Measurements from ENCODE around the gene TRPM5.

TRPM5 gene

DNA sequence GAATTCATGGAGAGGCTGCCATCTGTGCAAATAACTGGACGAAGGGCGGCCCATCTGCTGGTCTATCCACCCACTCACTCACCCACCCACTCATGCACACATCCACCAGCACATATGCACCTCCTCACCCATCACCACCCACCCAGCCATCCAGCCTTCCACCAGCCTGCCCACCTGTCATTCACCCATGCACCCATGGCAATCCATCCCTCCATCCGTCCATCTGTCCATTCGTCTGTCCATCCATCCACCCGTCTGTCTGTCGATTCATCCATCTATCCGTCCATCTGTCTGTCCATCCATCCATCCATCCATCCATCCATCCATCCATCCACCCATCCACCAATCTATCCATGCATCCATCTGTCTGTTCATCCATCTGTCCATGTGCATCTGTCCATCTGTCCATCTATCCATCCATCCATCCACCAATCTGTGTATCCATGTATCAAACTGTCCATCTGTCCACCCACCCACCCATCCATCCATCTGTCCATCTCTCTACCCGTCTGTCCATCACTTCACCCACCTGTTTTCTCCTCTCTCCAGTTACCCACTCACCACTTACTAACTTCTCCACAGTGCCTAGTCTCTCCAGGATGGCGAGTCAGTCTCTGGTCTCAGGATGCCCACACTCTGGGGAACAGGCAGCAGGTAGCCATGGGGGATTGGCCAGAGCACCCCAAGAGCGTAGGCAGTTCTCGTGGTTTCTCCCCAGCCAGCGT, 8.9 kb downstream of the TRPM5 start:
- DNase-seq, result no peak

DNA sequence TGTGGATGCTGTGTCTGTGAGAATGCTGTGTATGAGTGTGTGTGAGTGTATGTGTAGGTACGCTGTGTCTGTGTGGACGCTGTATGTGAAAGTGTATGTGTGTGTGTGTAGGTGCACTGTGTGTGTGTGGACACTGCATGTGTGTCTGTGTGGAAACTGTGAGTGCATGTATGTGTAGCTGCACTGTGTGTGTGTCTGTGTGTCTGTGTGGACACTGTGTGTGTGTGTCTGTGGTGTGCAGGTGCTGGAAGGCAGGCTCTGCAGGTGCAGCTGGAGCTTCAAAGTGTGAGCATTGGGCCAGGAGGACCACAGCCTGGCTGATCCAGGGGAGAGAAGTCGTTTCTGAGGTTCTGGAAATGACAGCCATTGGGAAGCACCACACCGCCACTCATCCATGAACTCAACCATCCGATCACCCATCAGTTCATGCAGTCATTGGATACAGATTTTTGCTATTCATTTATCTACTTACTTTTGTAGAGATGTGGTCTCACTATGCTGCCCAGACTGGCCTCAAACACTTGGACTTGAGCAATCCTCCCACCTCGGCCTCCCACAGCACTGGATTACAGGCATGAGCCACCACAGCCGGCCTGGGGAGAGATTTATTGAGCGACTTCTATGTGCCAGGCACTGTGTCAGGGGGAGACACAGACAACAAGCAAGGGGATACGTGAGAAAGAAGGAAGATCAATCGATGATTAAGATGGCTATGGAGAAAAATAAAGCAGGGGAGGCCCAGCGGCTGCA, 9.6 kb downstream of the TRPM5 start:
- no peak for DNase-seq

DNA sequence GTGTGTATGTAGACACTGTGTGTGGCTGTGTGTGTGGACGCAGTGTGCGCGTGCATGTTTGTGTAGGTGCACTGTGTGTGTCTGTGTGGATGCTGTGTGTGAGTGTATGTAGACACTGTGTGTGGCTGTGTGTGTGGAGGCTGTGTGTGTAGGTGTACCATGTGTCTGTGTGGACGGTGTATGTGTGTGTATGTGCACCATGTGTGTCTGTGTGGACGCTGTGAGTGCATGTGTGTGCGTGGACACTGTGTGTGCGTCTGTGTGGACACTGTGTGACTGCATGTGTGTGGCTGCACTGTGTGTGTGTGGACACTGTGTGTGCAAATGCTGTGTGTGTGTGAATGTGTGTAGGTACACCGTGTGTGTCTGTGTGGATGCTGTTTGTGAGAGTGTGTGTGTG, 10.3 kb downstream of the TRPM5 start:
- DNase-seq, result no peak

DNA sequence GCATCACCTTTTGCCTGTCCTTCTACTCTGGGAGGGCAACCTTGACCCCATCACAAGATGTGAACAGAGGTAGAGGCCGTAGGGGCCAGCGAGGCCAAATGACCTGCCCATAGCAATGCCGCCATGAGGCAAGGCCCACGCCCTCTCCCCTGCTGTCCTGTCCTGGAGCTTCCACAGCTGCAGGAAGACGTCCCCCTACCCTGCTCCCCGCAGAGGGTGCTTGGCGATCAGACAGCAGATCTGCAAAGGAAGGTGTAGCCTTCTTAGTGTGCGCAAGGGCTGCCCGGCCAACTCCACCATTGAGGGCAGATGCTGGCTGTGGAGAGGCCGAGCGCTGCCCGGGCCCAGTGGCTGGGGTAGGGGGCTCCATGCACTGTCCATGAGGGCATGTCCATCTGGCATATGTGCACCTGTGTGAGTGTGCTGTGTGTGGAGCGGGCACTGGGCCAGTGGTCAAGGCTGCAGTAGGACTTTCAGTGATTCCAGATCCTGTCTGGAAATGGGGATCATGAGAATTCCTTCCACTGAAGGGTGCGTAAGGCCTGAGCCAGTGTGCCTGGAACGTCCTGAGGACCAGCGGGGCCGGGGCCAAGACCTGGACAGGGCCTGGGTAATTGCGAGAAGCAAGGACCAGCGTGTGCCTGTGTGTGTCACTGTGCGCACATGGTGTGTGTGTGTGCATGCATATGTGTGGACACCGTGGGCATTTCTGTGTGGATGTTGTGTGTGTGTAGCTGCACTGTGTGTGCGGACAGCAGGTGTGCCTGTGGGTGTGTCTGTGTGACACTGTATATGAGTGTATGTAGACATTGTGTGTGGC, 11.0 kb downstream of the TRPM5 start:
- no peak for DNase-seq

DNA sequence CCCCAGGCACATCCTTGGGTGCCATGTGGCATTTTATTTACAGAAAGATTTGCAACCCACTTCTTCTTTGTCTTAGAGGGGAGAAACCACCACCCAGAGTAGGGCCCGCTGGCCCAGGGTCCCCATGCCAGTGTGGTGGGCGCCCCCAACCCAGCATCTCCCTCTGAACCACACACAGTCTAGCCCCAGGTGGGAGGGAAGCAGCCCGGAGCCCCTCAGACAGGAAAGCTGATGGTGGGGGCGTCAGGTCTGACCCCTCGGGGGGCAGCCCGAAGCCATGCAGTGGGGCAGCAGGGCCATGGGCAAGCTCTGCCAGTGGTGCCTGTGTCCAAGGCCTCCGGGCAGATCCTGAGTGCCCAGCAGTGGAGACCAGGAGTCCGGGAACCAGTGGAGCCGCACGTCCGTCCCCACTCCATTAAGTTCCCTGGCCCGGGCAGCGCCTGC, 11.7 kb downstream of the TRPM5 start:
- DNase-seq, result no peak

DNA sequence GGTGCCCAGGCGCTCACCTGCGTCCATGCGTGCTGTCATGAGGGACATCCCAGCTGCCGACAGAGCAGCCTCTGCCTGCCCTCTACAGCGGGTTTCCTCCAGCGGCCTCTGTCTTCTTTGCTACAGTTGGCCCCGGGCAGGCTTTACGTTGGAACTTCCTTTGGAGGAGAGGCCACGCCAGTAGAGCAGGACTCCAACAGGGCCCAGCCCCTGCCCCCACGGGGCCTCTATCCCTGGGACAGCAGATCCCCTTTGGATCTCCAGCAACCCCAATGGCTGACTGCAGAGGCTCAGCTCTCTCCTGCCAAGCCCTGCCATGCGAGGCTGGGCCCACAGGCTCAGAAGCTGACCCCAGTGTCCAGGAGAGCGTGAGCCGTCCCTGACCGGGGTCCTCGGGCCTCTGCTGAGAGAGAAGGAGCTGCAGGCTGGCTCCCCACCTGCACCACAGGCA, 12.1 kb downstream of the TRPM5 start:
- DNase-seq, result no peak

DNA sequence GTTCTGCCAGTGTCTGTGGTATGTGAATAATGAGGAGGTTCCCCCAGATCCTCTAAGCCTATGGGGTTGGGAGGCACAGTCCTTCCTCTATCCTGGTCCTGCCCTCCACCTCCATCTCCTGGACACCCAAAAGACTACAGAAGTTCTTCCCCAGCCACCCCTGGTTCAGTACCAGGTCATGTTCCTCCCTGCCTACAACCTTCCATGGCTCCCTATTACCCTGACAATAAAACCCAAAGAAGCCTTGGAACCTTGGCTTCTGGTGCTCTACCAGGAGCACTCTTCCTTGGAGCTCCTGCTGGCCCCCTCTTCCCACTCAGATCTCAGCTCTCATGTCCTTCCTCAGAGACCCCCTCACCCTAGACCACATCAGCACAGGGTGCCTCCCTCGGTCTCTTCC, 12.9 kb downstream of the TRPM5 start:
- DNase-seq, result no peak

DNA sequence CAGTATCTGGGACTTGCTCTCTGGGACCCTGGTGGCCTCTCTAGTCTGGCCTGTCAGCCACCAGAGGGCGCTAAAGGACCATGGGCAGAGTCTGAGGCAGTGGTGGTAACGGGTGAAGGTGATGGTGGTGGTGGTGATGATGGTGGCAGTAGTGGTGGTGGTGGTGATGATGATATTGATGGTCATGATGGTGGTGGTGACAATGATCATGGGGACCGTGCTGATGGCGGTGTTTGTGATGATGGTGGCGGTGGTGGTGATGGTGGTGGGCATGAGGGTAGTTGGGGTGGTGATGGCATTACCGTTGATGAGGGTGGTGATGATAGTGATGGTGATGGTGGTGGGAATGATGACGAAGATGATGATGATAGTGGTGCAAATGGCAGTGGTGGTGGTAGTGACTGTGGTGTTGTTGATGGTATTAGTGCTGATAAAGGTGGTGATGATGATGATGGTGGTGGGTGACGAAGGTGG, 16.0 kb downstream of the TRPM5 start:
- peak; percentile 83 to 87 for DNase-seq

DNA sequence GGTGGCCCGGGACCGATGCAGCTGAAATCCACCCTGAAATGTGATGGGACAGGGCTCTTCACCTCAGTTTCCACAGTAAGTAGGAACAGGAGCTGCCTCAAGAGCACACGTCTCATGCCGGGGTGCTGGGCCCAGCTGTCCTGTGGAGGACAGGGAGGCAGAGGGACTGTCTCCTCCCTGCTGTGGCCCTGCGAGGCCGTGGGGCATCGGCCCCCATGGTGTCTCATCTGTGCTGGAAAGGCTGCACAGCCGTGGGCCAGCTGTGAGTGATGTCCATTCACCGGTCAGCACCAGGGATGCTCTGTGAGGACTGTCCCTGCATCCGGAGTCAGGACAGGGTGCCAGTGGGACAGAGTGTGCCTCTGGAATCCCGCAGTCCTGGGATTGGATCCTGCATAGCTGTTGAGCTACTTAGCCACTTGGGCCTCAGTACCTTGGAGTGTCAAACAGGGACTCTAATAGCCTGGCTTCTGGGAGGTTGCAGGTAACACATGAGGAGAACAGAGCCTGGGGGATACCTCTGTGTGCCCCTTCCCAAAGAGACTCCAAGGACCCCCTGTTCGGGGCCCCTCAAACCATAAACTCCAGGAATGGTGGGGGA, 16.5 kb downstream of the TRPM5 start:
- no peak for DNase-seq

DNA sequence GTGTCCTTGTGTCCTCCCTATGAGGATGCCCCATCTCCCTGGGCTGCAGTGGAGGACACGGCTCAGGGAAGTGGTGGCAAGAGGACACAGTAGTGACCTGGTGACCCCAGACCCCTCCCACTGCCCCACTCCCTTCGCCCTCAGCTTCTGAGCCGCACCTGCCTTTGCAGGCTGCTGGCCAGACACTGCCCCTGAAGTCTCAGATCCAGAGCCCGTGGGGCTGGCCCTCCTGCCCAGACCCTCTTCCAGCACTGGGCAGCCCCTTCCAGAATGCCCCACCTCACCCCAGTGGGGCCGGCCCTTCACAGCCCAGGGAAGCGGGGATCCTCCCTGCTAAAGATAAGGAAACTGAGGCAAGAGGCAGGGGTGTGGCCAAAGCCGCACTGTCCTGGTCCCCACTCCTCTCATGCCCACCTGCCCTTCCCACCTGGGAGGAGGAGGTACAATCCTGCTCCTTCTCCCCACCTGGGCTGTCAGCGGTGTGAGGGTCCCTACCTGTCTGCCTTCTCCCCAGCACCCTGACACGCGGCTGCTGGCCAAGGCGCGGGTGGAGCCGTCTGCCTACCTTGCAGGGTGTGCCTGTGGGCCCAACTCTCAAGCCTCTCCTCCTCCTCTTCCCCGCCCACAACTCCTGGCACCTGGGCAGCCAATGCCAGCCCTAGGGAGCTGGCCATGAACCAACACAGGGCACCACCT, 17.3 kb downstream of the TRPM5 start:
- no peak for DNase-seq

DNA sequence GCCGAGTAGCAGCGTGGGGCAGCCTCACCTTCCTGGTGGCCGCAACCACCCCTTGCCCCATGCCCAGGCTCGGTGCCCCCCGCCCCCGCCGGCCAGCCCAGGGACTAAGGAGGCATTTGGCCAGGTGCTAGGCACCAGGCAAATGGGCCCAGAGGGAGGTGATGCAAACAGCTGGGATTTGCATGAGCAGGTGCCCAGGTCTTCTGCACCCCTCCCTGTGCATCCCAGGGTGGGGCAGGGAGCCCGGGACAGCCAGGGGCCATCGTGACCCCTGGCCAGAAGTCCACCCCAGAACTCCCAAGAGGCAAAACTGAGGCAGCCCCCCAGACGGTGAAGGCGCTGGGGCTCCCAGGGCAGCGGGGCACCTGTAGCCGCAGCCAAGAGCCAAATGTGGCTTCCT, 18.1 kb downstream of the TRPM5 start:
- no peak for DNase-seq

DNA sequence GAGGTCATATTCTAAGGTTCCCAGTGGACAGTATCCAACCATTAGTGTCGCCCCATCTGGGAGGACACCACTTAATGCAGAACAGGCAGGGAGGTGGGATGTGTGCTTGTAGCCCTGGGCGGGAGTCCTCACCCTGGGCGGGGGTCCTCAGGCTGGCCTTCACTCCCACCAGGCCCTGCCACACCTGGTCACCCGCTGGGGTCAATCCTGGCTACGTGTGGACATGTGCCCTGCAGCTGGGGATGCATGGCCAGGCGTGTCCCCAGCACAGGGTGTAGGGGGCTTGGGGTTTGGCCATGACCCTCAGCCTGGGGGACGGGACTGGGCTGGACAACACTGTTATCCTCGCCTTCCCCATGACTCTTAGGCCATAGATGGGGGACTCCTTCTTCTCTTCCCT, 18.8 kb downstream of the TRPM5 start:
- DNase-seq, result no peak

DNA sequence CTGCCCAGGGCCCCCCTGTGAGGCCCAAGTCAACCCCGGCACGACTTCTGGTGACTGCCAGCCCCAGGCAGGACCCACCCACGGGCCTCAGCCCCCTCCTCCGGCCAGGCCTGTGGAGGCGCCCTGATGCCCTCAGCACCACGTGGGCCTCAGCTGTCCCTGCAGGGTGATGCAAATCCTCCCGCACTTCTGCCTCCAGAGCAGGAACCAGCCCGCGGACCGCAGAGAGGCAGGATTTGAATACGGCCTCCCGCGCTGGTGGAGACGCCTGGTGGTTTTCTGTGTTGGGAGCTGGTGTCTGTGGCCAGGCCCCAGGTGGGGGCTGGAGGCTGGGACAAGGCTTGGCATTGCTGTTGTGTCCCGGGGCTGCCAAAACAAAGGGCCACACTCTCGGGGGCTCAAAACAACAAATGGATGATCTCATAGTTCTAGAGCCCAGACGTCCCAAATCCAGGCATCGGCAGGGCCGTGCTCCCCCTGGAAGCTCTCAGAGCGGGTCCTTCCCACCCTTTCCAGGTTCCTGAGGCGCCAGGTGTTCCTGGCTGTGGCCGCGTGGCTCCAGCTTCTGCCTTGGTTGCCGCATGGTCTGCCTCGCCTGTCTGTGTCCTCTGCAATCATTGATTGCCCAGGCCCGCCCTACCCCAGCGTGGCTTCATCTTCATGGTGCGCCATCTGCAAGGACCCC, 19.4 kb downstream of the TRPM5 start:
- DNase-seq, result no peak

DNA sequence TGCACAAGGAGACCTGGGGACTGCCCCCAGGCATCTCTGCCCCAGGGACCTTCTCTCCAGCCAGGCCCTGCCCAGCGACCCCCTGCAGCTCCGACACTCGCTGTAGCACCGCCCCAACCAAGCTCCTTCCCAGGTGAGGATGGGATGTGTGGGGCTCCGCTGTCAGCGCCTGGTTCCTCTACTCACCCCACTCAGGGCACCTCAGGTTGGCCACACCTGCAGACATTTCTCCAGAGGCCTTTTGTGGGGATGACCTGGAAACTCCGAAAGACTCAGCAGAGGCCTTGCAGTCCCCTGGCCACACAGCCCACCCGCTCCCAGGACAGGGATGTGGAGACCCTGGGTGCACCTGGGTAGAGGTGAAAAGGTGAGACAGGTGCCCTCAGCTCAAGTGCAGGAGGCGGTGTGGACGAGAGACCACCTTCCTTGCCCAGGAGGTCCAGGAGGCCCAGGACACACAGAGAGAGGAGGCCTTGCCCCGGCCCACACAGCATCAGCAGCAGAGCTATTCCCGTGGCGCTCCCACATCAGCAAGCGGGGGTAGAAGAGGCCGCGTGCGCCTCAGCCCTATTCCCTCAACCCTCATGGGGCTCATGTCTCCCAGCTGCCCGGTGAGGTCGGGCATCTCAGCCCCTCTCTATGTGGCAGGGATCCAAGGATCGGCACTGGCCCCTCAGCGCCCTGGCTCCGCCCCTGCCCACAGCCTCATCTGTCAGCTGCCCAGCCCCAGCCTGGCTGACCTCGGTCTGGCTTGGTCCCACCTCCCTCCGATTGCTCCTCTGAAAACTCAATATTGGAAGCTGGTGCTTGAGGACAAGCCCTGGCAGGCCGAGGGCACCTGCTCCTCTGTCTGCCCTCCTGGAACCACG, 20.9 kb downstream of the TRPM5 start:
- DNase-seq, result no peak

DNA sequence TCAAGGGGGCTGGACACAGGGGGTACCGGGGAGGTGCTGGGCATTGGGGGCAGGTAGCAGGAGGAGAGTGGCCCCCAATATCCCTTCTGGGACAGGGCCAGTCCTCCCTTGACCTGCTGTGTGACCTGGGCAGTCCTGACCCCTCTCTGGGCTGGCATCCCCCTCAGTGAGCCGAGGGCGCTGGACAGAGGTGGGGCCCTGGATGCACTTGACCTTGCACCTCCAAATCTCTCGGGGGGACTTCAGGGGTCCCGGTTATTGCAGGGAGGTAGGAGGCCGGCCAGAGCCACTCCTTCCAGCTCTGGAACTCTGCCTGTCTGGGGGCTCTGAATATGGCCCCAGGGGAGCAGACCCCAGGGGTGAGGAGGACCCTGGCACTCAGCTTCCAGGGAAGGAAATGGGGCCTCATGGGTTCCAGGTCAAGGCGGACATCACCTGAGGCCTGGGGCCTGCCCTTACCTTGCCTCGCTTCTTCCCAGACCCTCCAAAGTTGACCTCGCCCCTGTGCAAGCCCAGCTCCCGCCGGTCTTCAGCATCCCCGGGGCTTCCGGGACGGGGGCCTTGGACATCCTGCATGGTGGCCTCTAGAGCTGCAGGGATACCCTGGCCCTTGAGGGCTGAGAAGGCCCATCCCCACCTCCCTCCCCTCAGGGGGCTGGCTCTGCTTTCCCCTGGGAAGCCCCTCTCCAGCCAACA, 21.7 kb downstream of the TRPM5 start:
- DNase-seq, result no peak

DNA sequence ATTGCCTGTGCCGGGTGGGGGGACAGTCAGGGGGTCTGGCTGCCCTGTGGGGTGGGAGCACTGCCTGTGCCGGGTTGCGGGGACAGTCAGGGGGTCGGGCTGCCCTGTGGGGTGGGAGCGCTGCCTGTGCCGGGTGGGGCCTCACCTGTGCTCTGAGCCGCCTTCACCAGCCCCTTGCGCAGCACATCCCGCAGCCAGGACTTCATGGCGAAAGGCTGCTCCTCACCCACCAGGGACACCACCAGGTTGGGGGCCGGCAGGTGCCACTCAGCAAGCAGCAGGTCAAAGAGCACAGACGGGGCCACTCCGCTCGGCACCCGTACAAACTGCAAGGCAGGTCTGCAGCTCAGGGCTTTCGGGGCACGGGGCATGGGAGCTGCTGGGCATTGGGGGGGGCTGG, 22.3 kb downstream of the TRPM5 start:
- no peak for DNase-seq

DNA sequence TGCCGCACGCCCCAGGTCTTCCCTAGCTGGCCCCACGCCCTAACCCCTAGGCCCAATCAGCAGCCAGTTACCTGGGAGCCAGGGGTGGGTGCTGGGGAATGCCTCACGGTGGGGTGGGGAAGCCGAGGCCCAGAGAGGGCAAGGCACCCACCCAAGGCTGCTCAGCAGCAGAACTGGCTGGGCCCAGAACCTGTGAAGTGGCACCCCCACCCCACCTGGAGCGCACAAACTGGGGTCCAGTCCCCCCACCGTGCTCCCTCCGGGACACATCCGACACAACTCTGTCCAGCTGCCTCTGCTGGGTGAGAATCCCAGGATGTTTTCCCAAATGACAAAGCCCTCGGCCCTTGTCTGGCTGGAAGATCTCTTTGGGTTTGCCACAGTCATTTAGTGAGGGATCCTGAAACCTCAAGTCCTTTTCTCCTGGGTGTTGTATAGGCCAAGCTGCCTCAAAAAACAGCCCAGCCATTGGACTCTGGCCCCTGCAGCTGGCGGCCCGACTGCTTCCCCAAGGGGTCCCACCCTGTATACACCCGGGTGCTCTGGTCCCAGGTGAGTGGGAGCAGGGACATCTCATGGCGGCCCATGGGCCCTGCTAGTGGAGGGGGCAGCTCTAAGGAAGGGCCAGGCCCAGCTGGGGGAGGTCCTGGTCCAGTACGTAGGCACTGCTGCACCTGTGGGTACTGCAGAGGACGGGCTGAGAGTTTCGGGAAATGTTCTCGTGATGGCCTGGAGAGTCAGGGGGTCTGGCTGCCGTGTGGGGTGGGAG, 22.9 kb downstream of the TRPM5 start:
- no peak for DNase-seq

DNA sequence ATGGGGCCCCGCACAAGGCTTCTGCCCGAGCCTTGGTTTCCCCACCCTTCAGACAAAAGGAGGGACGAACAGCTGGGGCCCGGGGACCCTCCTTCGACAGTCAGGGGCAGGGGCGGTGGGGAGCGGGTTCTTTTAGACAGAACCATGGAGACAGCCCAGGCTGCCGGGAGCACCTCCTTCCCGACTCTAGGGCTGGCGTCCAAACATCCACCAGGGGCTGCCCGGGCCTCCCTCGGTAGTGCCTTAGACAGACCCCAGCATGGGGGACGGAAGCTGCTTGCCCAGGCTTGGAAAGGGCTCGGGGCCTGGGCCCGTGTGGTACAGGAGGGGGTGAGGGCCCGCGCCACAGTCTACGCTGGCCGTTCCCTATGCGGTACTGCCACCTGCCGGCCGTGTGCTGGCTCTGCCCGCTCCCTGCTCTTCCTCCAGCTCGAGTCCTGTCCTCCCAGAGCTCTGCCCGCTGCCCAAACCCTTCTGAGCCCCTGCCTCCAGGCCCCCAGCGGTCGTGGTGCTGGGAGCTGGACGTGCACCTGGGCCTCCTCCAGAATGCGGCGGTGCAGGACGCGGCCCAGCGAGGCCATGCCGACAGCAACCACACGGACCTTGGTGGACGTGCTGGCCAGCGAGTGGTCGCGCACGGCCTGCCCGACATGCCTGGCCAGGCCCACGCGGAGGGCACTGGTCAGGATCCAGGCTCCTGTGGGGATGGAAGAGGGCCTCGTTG, 23.6 kb downstream of the TRPM5 start:
- peak; percentile 68 to 74 for DNase-seq

Measured in CD4-positive, alpha-beta T cell treated with Interleukin-1 beta for 1 hour (primary cell).